ENCODE measurements around the gene EDARADD.

DNA sequence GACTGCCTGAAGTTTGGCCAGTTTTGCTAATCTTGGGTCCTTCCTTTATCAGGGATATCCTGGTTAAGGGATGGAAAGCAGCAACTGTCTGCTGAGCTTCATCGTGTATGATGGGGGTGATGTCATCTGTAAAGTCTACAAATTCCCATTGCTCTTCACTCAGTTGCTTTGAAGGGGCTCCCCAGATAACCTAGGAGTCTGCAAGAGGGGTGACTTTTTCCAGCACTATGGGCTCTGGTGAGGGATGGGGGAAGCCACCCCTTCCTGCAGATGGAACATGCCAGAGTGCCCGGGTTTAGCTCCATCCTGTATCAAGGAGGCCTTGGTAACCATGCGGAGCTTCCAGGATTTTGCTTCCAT lies 28.4 kb downstream of the EDARADD start:
- TF ChIP-seq CTCF (optimal IDR thresholded peaks at IDR 0.05 in 1 of 3, IDR thresholded peaks at IDR 0.05 in 1 of 3, conservative IDR thresholded peaks at IDR 0.05 in 1 of 3; ENCODE audit: extremely low read depth in 1 of 3, insufficient read depth in 2 of 3, low read length in 3 of 3) = no peak
- no peak for TF ChIP-seq EZH2 (IDR thresholded peaks at IDR 0.05; ENCODE audit: low read length)

Measured in keratinocyte (primary cell).